Liver (tissue), 3 donors: ENCODE measurements around the gene SWAP70.

Source experiments
- CTCF ChIP-seq: fragments of 150-350 bp; IDR thresholded peaks from 2 replicates; pipeline ENCODE4 v1.5.1; 2017; ENCODE audit warnings: improper control_type of control experiment, low read depth, low read length; ENCODE audit not compliant: missing input control
- GABPA ChIP-seq, 2 donors: IDR thresholded peaks in 1 of 2; conservative IDR thresholded peaks in 1 of 2; 2 replicates each; pipeline ENCODE4 v1.6.1; 2016; ENCODE audit warnings: antibody characterized with exemption in 2 of 2, mild to moderate bottlenecking in 1 of 2, moderate library complexity in 1 of 2
- MAX ChIP-seq: IDR thresholded peaks from 2 replicates; pipeline ENCODE4 v1.6.1; 2016; ENCODE audit warnings: antibody characterized with exemption
- SP1 ChIP-seq: IDR thresholded peaks from 2 replicates; pipeline ENCODE4 v1.6.1; 2018; ENCODE audit warnings: antibody characterized with exemption, mild to moderate bottlenecking
- TAF1 ChIP-seq: conservative IDR thresholded peaks from 2 replicates; pipeline ENCODE4 v1.6.1; 2016; ENCODE audit warnings: antibody characterized with exemption, mild to moderate bottlenecking
- YY1 ChIP-seq: IDR thresholded peaks from 2 replicates; pipeline ENCODE4 v1.6.1; 2016; ENCODE audit warnings: antibody characterized with exemption, mild to moderate bottlenecking
- donor health status: healthy.
- donor health status: healthy.

GRCh38 chr11:9642894-9643293 is 21.0 kb upstream of the SWAP70 start:
- TF ChIP-seq CTCF (no peak), TAF1 (no peak), MAX (no peak), GABPA (IDR thresholded peaks at IDR 0.05 in 1 of 2, conservative IDR thresholded peaks at IDR 0.05 in 1 of 2) (no peak), SP1 (no peak), YY1 (no peak)
